C4-2B (cell line): ENCODE measurements around the gene DMPK.

ENCODE experiments used
- CTCF ChIP-seq: fragments of 450-650 bp; conservative IDR thresholded peaks from 2 replicates; pipeline ENCODE4 v1.5.1; 2017; ENCODE audit warnings: mild to moderate bottlenecking
- ZFX ChIP-seq: fragments of 450-650 bp; IDR thresholded peaks from 2 replicates; pipeline ENCODE4 v1.6.1; 2017

- TF ChIP-seq CTCF: no peak
- no peak for TF ChIP-seq ZFX
Observed at GRCh38 chr19:45804140-45804958, 22.1 kb upstream of the DMPK start.
